WTC11 (cell line): ENCODE data around the gene PASD1. TPM values are rescaled to one million over a fixed set of nuclear protein-coding genes. Genes with fewer than 3 reads are reported as not detected.

Experiments used
- ATAC-seq: fragments of 200-7000 bp; cut with Tn5 transposase; 2 replicates; pipeline ENCODE4 v1.10.0; 2021; ENCODE audit warnings: mild to moderate bottlenecking, moderate library complexity
- CTCF ChIA-PET: fragments of 300-600 bp; sonication (Branson Sonifier 250); formaldehyde crosslinking; loops from one replicate; lab custom pipeline; 2021; ENCODE audit warnings: antibody characterized with exemption; lab: Charles Lee
- POLR2A ChIA-PET: fragments of 350-600 bp; sonication (Branson Sonifier 250); formaldehyde crosslinking; loops from one replicate; lab custom pipeline; 2021; ENCODE audit warnings: antibody characterized with exemption; lab: Charles Lee
- DNase-seq: peaks from one replicate; pipeline ENCODE4 v3.0.0; 2021; ENCODE audit warnings: low spot score
- H3K27ac Mint-ChIP-seq: 2 replicates; pipeline ENCODE4 v1.8.0; 2021; ENCODE audit warnings: mixed read lengths
- H3K27me3 Mint-ChIP-seq: 2 replicates; pipeline ENCODE4 v1.8.0; 2021; ENCODE audit warnings: low read depth, mild to moderate bottlenecking, moderate library complexity, mixed read lengths
- H3K36me3 Mint-ChIP-seq: 2 replicates; pipeline ENCODE4 v1.8.0; 2021; ENCODE audit warnings: mixed read lengths
- H3K4me1 Mint-ChIP-seq: 2 replicates; pipeline ENCODE4 v1.8.0; 2022; ENCODE audit warnings: mixed read lengths
- H3K4me3 Mint-ChIP-seq: 2 replicates; pipeline ENCODE4 v1.8.0; 2021; ENCODE audit warnings: mild to moderate bottlenecking, moderate library complexity, mixed read lengths
- H3K9me3 Mint-ChIP-seq: 2 replicates; pipeline ENCODE4 v1.8.0; 2021; ENCODE audit warnings: mixed read lengths
- FOXP1 ChIP-seq: sonication (generic); formaldehyde crosslinking; IDR thresholded peaks from 2 replicates; pipeline ENCODE4 v1.8.0; 2022; ENCODE audit warnings: missing genetic modification reagents, mild to moderate bottlenecking, moderate library complexity, borderline replicate concordance
- HMGXB4 ChIP-seq: sonication (generic); formaldehyde crosslinking; IDR thresholded peaks from 2 replicates; pipeline ENCODE4 v1.8.1; 2023; ENCODE audit warnings: mild to moderate bottlenecking, moderate library complexity, missing genetic modification reagents
- JUN ChIP-seq: sonication (generic); formaldehyde crosslinking; IDR thresholded peaks from 2 replicates; pipeline ENCODE4 v1.8.0; 2023; ENCODE audit warnings: mild to moderate bottlenecking, missing genetic modification reagents
- MYBL2 ChIP-seq: sonication (generic); formaldehyde crosslinking; IDR thresholded peaks from 2 replicates; pipeline ENCODE4 v1.8.1; 2023; ENCODE audit warnings: mild to moderate bottlenecking, moderate library complexity, missing genetic modification reagents
- NR2C2 ChIP-seq: sonication (generic); formaldehyde crosslinking; IDR thresholded peaks from 2 replicates; pipeline ENCODE4 v1.8.0; 2022; ENCODE audit warnings: mild to moderate bottlenecking, missing genetic modification reagents
- OVOL2 ChIP-seq: fragments of 250-450 bp; sonication (Bioruptor Pico); IDR thresholded peaks from 2 replicates; pipeline ENCODE4 v1.9.0; 2021; ENCODE audit warnings: mild to moderate bottlenecking, borderline replicate concordance
- USF2 ChIP-seq: sonication (generic); formaldehyde crosslinking; IDR thresholded peaks from 2 replicates; pipeline ENCODE4 v1.8.1; 2023; ENCODE audit warnings: mild to moderate bottlenecking, missing genetic modification reagents, moderate library complexity
- ZNF263 ChIP-seq: sonication (generic); formaldehyde crosslinking; IDR thresholded peaks from 2 replicates; pipeline ENCODE4 v1.8.1; 2022; ENCODE audit warnings: low read depth, mild to moderate bottlenecking, moderate library complexity, missing genetic modification reagents
- ZNF423 ChIP-seq: fragments of 250-450 bp; sonication (Bioruptor Pico); IDR thresholded peaks from 2 replicates; pipeline ENCODE4 v2.1.2; 2022; ENCODE audit warnings: mild to moderate bottlenecking, moderate library complexity
- ZNF671 ChIP-seq: fragments of 250-450 bp; sonication (Bioruptor Pico); IDR thresholded peaks from 2 replicates; pipeline ENCODE4 v1.8.0; 2021; ENCODE audit warnings: mild to moderate bottlenecking
- total RNA-seq: library from RNA; stranded (reverse); gene quantifications from 3 replicates; pipeline ENCODE4 v1.2.3, GENCODE V29; 2021
- TF ChIP-seq, protein P1 (sequence below): fragments of 250-450 bp; sonication (Bioruptor Pico); IDR thresholded peaks from 2 replicates; pipeline ENCODE4 v1.9.0; 2021; ENCODE audit warnings: mild to moderate bottlenecking, borderline replicate concordance
- TF ChIP-seq, protein P2 (sequence below): sonication (generic); formaldehyde crosslinking; IDR thresholded peaks from 2 replicates; pipeline ENCODE4 v1.8.1; 2023; ENCODE audit warnings: mild to moderate bottlenecking, missing genetic modification reagents, borderline replicate concordance
- TF ChIP-seq, protein P3 (sequence below): sonication (generic); formaldehyde crosslinking; IDR thresholded peaks from 2 replicates; pipeline ENCODE4 v1.8.0; 2023; ENCODE audit warnings: missing genetic modification reagents

Gene PASD1
- total RNA-seq, 1 experiment from 2014 or later = not detected

GRCh38 chrX:151703487-151703886 is 140.0 kb downstream of the PASD1 start (continued):
- TF ChIP-seq, protein P1, sequence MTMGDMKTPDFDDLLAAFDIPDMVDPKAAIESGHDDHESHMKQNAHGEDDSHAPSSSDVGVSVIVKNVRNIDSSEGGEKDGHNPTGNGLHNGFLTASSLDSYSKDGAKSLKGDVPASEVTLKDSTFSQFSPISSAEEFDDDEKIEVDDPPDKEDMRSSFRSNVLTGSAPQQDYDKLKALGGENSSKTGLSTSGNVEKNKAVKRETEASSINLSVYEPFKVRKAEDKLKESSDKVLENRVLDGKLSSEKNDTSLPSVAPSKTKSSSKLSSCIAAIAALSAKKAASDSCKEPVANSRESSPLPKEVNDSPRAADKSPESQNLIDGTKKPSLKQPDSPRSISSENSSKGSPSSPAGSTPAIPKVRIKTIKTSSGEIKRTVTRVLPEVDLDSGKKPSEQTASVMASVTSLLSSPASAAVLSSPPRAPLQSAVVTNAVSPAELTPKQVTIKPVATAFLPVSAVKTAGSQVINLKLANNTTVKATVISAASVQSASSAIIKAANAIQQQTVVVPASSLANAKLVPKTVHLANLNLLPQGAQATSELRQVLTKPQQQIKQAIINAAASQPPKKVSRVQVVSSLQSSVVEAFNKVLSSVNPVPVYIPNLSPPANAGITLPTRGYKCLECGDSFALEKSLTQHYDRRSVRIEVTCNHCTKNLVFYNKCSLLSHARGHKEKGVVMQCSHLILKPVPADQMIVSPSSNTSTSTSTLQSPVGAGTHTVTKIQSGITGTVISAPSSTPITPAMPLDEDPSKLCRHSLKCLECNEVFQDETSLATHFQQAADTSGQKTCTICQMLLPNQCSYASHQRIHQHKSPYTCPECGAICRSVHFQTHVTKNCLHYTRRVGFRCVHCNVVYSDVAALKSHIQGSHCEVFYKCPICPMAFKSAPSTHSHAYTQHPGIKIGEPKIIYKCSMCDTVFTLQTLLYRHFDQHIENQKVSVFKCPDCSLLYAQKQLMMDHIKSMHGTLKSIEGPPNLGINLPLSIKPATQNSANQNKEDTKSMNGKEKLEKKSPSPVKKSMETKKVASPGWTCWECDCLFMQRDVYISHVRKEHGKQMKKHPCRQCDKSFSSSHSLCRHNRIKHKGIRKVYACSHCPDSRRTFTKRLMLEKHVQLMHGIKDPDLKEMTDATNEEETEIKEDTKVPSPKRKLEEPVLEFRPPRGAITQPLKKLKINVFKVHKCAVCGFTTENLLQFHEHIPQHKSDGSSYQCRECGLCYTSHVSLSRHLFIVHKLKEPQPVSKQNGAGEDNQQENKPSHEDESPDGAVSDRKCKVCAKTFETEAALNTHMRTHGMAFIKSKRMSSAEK = no peak

- Mint-ChIP-seq H3K4me3 (no peak overlapping the region), H3K27ac (no peak overlapping the region), H3K36me3 (0 out of 2 replicates have a peak, but pooled peaks cover 3% of the 10 kb centered on the region), H3K4me1 (no peaks in the 10 kb centered on the region), H3K27me3 (no peaks in the 10 kb centered on the region), H3K9me3 (no peaks in the 10 kb centered on the region)
- ChIA-PET CTCF (no interaction called here), POLR2A (no interaction called here)
- TF ChIP-seq ZNF423 (CRISPR knock-in tag) (no peak), FOXP1 (CRISPR knock-in tag) (no peak), NR2C2 (no peak), JUN (CRISPR knock-in tag) (no peak)
- TF ChIP-seq, protein P2, sequence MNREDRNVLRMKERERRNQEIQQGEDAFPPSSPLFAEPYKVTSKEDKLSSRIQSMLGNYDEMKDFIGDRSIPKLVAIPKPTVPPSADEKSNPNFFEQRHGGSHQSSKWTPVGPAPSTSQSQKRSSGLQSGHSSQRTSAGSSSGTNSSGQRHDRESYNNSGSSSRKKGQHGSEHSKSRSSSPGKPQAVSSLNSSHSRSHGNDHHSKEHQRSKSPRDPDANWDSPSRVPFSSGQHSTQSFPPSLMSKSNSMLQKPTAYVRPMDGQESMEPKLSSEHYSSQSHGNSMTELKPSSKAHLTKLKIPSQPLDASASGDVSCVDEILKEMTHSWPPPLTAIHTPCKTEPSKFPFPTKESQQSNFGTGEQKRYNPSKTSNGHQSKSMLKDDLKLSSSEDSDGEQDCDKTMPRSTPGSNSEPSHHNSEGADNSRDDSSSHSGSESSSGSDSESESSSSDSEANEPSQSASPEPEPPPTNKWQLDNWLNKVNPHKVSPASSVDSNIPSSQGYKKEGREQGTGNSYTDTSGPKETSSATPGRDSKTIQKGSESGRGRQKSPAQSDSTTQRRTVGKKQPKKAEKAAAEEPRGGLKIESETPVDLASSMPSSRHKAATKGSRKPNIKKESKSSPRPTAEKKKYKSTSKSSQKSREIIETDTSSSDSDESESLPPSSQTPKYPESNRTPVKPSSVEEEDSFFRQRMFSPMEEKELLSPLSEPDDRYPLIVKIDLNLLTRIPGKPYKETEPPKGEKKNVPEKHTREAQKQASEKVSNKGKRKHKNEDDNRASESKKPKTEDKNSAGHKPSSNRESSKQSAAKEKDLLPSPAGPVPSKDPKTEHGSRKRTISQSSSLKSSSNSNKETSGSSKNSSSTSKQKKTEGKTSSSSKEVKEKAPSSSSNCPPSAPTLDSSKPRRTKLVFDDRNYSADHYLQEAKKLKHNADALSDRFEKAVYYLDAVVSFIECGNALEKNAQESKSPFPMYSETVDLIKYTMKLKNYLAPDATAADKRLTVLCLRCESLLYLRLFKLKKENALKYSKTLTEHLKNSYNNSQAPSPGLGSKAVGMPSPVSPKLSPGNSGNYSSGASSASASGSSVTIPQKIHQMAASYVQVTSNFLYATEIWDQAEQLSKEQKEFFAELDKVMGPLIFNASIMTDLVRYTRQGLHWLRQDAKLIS (CRISPR knock-in tag) = no peak
- DNase-seq = no peak
- no peak for ATAC-seq
Measured at GRCh38 chrX:151704041-151704663, 140.7 kb downstream of the PASD1 start.

DNA sequence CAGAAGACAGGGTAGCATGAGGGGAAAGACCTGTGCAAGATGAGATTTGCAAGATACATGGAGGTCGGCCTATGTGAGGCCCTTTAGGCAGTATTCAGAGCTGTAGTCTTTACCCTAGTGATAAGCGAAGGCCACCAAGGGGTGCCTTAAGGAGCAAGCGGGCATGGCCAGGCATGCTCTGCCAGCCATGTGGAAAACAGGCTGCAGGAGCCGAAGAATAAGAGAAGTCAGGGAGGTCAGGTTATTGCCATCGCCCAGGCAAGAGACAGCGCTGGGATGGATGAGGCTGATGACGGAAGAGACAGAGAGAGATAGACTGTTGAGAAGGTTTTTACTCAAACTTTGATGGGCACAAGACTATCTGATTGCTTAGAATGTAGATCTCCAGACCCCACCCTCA is 145.3 kb downstream of the PASD1 start:
- no peak for DNase-seq
- Mint-ChIP-seq H3K36me3 (no peaks in the 10 kb centered on the region), H3K4me1 (peaks cover 20% of the 10 kb centered on the region)
- no peak for ATAC-seq
- TF ChIP-seq, protein P3, sequence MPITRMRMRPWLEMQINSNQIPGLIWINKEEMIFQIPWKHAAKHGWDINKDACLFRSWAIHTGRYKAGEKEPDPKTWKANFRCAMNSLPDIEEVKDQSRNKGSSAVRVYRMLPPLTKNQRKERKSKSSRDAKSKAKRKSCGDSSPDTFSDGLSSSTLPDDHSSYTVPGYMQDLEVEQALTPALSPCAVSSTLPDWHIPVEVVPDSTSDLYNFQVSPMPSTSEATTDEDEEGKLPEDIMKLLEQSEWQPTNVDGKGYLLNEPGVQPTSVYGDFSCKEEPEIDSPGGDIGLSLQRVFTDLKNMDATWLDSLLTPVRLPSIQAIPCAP (CRISPR knock-in tag) = no peak
- TF ChIP-seq ZNF671 (CRISPR knock-in tag) (no peak), MYBL2 (CRISPR knock-in tag) (no peak), OVOL2 (CRISPR knock-in tag) (no peak)
- TF ChIP-seq, all 79 proteins: peak for 0
- Mint-ChIP-seq H3K4me3 (no peak overlapping the region), H3K9me3 (no peaks in the 10 kb centered on the region), H3K27me3 (no peaks in the 10 kb centered on the region), H3K27ac (no peak overlapping the region)
- POLR2A ChIA-PET = no interaction called here
- CTCF ChIA-PET = no interaction called here

DNA sequence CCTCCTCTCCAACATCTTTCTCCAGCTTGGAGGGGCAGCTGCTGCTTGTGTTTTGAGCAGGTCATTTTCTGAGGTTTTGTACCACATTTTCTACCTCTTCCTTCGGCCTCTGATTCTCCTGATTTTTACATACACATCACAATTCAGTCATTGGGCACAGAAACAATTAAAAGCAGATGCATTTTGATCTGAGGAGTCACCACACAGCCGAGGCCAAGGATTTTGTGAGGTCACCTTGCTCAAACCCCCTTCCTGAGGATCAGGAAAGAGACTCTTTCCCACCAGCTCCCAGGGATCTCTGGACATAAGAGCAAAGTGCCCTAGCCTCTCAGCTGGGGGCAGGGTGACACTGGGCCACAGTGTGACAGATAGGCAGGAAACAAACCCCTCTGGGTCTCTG is 147.0 kb downstream of the PASD1 start:
- CTCF ChIA-PET = interaction anchor here (2.7 kb wide), 1 partner anchor 12 kb away, joined by 15 read pairs; no protein-coding TSS in a partner anchor
- H3K4me3 Mint-ChIP-seq = no peak overlapping the region
- no peaks in the 10 kb centered on the region for H3K36me3 Mint-ChIP-seq
- H3K4me1 Mint-ChIP-seq = peaks cover 25% of the 10 kb centered on the region
- H3K9me3 Mint-ChIP-seq = no peaks in the 10 kb centered on the region
- H3K27me3 Mint-ChIP-seq = no peaks in the 10 kb centered on the region
- no peak for DNase-seq
- H3K27ac Mint-ChIP-seq = no peak overlapping the region
- POLR2A ChIA-PET = no interaction called here
- TF ChIP-seq OVOL2 (CRISPR knock-in tag) (no peak), ZNF263 (CRISPR knock-in tag) (no peak), USF2 (CRISPR knock-in tag) (no peak), HMGXB4 (no peak)
- TF ChIP-seq, all 79 proteins: peak for 0
- no peak for ATAC-seq
